Fibroblast of skin of scalp (primary cell): ENCODE measurements around the gene SLC22A15. TPM values are rescaled to one million over a fixed set of nuclear protein-coding genes. Genes with fewer than 3 reads are reported as not detected.
"Not testable (repeated sequence)": the region's sequence is repeated elsewhere in the genome, so short reads cannot be mapped to it uniquely, and the experiment has no call there.

Experiments
- DNase-seq: peaks from one replicate; pipeline ENCODE4 v3.0.0-alpha.2; 2013
- polyA plus RNA-seq, 2 experiments: library from polyadenylated mRNA; unstranded; fragments of 120-200 nt; gene quantifications; one replicate each; pipeline ENCODE4 v1.2.1, GENCODE V29; 2013; ENCODE audit not compliant: insufficient read length in 2 of 2

SLC22A15 gene
- 3.0 TPM for polyA plus RNA-seq (2013, experiment 1 of 2; ENCODE audit: insufficient read length)
- polyA plus RNA-seq (2013, experiment 2 of 2; ENCODE audit: insufficient read length): 3.5 TPM

- DNase-seq: peak; percentile 66
These were observed at the start of gene SLC22A15 for GRCh38 chr1:115976062-115976920. SLC22A15 (plus strand) TSS chr1:115976513; CDS start chr1:115976628, 115 bp downstream.

DNA sequence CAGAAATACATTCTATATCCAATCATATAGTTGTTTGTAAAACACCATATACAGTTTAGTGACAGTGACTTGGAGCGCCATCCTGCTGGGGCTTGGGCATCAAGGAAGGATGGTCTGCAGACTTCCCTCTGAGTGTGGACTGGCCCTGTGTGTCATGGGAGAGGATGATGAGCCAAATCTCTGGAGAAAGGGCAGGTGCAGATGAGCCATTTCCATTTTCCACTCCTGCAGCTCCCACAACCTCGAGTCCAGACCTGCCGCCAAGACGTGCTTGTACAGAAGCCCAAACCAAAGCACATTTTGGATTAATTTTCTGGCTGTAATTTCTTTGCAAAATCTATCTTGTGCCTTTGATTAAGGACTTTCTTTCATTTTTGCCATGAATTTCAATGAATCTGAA is 48.3 kb upstream of the SLC22A15 start:
- DNase-seq: no peak

DNA sequence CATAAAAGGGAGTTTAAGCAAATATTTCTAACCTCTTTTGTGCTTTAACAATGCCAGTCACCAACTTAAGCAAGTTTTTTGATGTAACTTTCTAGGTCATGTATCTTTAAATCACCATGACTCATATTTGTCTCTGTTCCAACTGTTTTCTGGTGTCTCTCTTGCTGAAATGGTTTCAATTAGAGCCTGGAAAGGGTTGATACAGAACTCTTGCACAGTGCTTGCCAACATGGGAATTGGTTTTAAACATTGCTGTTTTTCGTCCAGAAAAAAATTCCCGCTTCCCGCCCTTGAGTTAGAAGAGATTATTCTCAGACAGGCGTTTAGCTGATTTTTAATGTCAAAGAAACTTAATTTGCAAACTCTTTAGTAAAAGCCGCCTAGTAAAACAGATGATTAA is 46.4 kb upstream of the SLC22A15 start:
- DNase-seq: peak; percentile 90

DNA sequence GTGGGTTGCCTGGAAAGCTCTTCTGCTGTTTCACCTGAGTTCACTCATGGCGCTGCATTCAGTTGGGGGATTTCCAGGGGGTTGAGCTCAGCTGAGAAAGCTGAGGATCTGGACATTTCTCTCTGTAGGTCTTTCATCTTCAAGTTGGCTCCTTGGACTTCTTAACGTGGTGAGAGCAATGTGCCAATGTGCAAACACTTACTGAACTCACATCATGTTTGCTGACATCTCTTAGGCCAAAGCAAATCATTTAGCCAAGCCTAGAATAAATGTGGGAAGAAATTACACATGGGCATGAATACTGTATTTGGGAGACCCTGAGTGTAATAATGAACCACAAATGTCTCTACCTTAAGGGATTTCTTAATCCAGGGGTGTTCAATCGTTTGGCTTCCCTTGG is 42.7 kb upstream of the SLC22A15 start:
- no peak for DNase-seq

GRCh38 chr1:115939455-115939854 is 36.9 kb upstream of the SLC22A15 start:
- DNase-seq: no peak

- DNase-seq: no peak
These were observed 30.2 kb upstream of the SLC22A15 start for GRCh38 chr1:115946116-115946515.

DNA sequence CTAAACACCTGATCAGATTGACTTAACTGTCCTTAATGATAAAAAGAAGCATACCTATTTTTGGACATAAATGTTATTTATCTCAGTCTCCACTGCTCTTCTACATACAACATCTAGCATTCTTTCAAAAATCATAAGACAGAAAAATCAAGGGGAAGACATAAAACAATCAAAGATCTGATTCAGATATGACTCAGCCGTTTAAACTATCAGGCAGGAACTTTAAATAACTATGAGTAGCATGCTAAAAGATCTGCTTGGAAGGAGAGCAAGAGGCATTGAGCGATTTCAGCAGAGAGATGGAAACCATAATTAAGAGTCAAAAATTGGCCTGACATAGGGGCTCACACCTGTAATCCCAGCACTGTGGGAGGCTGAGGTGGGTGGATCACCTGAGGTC is 27.2 kb upstream of the SLC22A15 start:
- no peak for DNase-seq

DNA sequence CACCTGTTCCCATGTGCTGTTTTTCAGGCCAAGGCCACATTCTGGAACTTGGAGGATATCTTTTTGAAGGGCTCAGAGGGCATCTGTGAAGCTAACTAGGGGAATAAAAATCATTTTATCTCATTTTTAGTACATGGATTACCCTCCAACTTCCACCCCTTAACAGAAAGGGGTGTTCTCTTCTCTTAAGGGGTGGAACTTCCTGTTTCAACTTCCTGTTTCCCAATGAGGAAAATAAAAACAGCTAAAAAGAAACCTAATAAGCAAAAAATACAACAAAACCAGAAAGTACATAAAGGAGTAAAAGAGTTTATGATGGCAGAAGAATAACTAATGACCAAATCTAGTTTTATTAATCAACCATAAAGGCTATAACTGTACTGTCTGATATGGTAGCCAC is 24.8 kb upstream of the SLC22A15 start:
- DNase-seq: no peak

DNA sequence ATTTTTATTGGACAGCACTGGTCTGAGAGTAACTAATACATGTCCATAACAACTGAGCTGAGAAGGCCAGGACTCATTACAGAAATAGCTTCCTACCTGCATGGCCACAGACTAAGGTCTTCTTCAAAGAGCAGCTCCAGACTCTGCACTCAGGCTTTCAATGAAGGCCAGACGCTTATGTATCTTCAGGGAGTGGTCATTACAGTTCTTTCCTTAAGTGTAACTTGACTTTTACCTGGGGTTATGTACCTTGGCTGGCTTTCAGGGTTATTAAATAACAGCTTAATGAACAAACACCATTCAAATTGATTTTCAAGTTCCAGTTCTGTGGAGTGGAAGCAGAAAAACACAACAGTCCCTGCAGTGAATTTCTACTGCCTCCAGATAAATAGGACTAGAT is 23.8 kb upstream of the SLC22A15 start:
- no peak for DNase-seq

- DNase-seq: no peak
These were observed 23.1 kb upstream of the SLC22A15 start for GRCh38 chr1:115953180-115953579.

- no peak for DNase-seq
These were observed 21.6 kb upstream of the SLC22A15 start for GRCh38 chr1:115954684-115955083.

DNA sequence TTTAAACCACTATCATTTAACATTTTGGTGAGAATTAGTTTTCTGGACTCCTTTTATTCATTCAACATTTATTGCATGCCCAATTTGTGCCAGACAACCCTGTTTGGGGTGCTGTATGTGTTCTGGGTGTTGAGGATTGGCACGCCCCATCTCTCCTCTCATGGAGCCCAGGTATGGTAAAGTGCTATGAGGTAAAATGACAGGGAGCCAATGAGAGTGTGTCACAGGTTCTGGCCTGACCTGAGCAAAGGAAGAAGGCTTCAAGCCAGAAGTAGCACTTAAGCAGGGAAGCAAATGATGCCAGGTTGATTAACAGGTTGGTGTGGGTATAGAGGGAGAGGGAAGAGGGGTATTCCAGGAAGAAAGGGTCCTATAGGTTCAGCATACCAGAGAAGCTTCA is 21.1 kb upstream of the SLC22A15 start:
- no peak for DNase-seq

- DNase-seq: no peak
These were observed 17.4 kb upstream of the SLC22A15 start for GRCh38 chr1:115958866-115959265.

DNA sequence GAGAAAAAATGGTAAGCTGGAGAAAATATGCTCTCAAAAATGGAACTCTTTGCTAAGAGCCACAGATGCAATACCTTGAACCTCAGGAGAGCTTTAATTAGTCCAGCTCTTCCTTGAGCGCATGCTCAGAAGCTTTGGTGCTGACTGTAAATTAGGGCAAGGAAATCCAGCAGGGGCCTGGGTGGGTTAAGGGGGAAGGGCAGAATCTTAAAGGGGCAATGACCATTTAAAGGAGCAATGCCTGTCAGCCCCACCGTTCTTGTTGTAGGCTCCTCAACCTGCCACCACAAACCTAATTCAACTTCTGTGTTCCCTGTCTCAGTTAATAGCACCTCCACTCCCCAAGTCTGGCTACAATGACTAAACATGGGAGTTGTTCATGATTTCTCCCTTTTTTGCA is 6.8 kb upstream of the SLC22A15 start:
- DNase-seq: peak; percentile 6

- DNase-seq: not testable (repeated sequence)
These were observed 4.5 kb upstream of the SLC22A15 start for GRCh38 chr1:115971778-115972177.

DNA sequence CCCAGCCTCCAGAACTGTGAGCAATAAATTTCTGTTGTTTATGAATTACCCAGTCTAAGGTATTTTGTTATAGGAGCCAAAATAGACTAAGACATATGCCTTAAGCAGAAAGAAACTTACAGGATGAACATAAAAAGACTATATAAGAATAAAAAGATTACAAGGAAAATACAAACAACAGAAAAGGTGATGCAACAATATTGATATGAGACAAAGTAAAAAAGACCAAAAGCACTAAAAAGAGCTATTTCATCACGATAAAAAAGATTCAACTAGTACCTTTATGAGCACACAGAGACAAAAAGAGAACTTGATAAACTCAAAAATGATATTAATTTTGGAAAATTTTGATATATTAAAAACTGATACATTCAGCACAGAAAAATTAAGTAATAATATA is 3.2 kb upstream of the SLC22A15 start:
- DNase-seq: no peak

- DNase-seq: no peak
These were observed 698 bp upstream of the SLC22A15 start for GRCh38 chr1:115975569-115976061.

DNA sequence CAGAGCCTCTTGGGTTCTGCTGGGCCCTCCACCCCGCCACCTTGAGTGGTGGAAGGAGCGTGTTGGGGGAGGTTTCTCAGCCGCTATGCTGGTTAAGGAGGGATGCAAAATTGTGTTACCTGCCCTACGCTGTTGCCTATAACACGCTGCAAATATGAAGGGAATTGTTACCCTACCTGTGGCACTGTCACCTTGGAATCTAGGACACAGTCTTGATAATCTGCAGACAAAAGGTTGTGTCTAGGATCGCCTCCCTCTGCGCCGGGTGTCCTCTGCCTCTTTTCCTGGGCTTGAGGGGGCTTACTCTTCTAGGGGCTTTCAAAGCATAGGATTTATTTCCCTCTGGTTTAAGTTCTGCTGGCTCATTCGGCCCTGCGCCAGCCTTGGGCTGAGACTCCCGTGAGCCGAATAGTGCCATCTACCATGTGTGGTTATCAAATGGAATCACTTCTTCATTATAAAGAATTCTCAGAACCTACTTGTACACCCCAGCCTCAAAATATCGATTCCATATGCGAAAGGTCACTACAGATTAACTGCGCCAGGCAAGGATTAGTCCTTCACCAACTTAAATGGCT is 697 bp downstream of the SLC22A15 start:
- peak; percentile 4 for DNase-seq

GRCh38 chr1:115977499-115978258 is 1.4 kb downstream of the SLC22A15 start:
- DNase-seq: peak; percentile 84

- no peak for DNase-seq
These were observed 2.1 kb downstream of the SLC22A15 start for GRCh38 chr1:115978292-115978941.

GRCh38 chr1:115980156-115980555 is 3.8 kb downstream of the SLC22A15 start:
- DNase-seq: no peak
